ENCODE results near the gene RALY. TPM values are rescaled to one million over a fixed set of nuclear protein-coding genes. Genes with fewer than 3 reads are reported as not detected.

RALY gene
- total and polyA plus RNA-seq, 10 of the 15 experiments (the other 5 are each of a cell fraction or from before 2014, with no cell fraction given), result 1.2 to 246 (median 137) TPM

DNA sequence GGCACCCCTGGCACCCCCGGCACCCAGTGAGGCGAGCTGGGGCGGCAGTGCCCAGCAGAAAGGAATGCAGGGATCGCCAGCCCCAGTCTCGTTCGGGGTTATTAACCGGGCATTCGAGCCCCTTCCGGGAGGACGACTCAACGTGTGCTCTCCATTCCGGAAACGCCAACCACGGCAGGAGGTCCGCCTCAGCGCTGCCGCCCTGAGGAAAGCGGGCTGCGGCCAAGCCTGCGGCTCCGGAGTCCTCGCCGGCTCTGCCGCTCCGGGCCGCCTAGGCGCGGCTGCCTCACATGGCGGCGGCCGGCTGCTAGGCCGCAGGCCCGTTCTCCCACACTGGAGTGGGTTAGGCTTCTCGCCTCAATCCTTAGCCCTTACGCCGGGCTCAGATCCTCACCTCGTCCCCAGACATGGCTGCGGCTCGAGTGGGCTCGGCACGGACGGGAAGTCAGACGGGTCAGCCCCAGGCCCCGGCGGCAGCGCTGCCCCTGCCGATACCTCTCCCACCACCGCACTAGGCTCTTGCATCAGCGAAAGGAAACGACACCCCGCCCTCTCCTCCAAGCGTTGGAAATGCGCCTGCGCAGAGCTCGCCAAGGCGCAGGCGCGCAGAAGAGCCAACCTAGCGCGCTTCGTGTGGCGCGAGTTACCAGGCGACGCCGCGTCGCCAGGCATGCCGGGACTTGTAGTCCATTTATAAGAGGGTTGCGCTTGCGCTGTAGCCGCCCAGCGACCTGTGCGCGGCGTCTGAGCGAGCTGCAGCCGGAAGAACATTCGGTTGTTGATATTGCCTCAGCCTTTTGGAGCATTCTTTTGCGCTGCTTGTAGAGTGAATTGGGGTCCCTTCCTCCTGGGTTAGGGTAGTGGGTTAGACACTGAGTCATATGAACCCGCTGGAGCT, 118.2 kb downstream of the RALY start, which contains the start of gene EIF2S2 (continued):
- TF ChIP-seq, protein P1, sequence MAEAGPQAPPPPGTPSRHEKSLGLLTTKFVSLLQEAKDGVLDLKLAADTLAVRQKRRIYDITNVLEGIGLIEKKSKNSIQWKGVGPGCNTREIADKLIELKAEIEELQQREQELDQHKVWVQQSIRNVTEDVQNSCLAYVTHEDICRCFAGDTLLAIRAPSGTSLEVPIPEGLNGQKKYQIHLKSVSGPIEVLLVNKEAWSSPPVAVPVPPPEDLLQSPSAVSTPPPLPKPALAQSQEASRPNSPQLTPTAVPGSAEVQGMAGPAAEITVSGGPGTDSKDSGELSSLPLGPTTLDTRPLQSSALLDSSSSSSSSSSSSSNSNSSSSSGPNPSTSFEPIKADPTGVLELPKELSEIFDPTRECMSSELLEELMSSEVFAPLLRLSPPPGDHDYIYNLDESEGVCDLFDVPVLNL (IDR thresholded peaks at IDR 0.05; ENCODE audit: low read depth, low read length), result peak; percentile 74
- TF ChIP-seq, protein P2, sequence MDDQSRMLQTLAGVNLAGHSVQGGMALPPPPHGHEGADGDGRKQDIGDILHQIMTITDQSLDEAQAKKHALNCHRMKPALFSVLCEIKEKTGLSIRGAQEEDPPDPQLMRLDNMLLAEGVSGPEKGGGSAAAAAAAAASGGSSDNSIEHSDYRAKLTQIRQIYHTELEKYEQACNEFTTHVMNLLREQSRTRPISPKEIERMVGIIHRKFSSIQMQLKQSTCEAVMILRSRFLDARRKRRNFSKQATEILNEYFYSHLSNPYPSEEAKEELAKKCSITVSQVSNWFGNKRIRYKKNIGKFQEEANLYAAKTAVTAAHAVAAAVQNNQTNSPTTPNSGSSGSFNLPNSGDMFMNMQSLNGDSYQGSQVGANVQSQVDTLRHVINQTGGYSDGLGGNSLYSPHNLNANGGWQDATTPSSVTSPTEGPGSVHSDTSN (IDR thresholded peaks at IDR 0.05; ENCODE audit: insufficient replicate concordance, low read depth, low read length), result no peak
- peak; percentile 77 for TF ChIP-seq KLF5 (IDR thresholded peaks at IDR 0.05; ENCODE audit: partially characterized antibody)
- TF ChIP-seq SMAD5 (IDR thresholded peaks at IDR 0.05; ENCODE audit: low read depth), result peak; percentile 84
- no peak for TF ChIP-seq TCF3 (IDR thresholded peaks at IDR 0.05; ENCODE audit: borderline replicate concordance, insufficient read depth, low read depth, low read length)
- no peak for TF ChIP-seq EP300 (IDR thresholded peaks at IDR 0.05; ENCODE audit: borderline replicate concordance in 1 of 2, control insufficient read depth in 1 of 2, low read depth in 2 of 2, low read length in 2 of 2)
- no peak for TF ChIP-seq KAT2A (conservative IDR thresholded peaks at IDR 0.05; ENCODE audit: control insufficient read depth, low read depth, low read length)
- TF ChIP-seq MXI1 (IDR thresholded peaks at IDR 0.05; ENCODE audit: low read depth, low read length), result peak; percentile 97
- TF ChIP-seq ZZZ3 (IDR thresholded peaks at IDR 0.05; ENCODE audit: control insufficient read depth, insufficient read length, low read depth), result no peak
- TF ChIP-seq BMI1 (IDR thresholded peaks at IDR 0.05; ENCODE audit: borderline replicate concordance), result peak; percentile 86
- no peak for TF ChIP-seq RAD51 (IDR thresholded peaks at IDR 0.05)
- peak; percentile 100 for TF ChIP-seq HCFC1 (IDR thresholded peaks at IDR 0.05; ENCODE audit: low read length)
- peak; percentile 90 for TF ChIP-seq NRF1 (conservative IDR thresholded peaks at IDR 0.05; ENCODE audit: low read depth, low read length)
- peak in 1 of 2 experiments; percentile 17; a peak in 1 of 4 replicates for TF ChIP-seq ETV6 (conservative IDR thresholded peaks at IDR 0.05 in 1 of 2, IDR thresholded peaks at IDR 0.05 in 1 of 2; ENCODE audit: borderline replicate concordance in 1 of 2, low read depth in 1 of 2)
- TF ChIP-seq NFXL1 (IDR thresholded peaks at IDR 0.05; ENCODE audit: borderline replicate concordance), result no peak
- TF ChIP-seq TBL1XR1 (IDR thresholded peaks at IDR 0.05; ENCODE audit: low read depth, low read length), result peak; percentile 40; the same call in 1 of the 2 replicates
- no peak for TF ChIP-seq KDM1A (IDR thresholded peaks at IDR 0.05; ENCODE audit: borderline replicate concordance)
- TF ChIP-seq FOXK2 (IDR thresholded peaks at IDR 0.05), result peak; percentile 87
- TF ChIP-seq, protein P3, sequence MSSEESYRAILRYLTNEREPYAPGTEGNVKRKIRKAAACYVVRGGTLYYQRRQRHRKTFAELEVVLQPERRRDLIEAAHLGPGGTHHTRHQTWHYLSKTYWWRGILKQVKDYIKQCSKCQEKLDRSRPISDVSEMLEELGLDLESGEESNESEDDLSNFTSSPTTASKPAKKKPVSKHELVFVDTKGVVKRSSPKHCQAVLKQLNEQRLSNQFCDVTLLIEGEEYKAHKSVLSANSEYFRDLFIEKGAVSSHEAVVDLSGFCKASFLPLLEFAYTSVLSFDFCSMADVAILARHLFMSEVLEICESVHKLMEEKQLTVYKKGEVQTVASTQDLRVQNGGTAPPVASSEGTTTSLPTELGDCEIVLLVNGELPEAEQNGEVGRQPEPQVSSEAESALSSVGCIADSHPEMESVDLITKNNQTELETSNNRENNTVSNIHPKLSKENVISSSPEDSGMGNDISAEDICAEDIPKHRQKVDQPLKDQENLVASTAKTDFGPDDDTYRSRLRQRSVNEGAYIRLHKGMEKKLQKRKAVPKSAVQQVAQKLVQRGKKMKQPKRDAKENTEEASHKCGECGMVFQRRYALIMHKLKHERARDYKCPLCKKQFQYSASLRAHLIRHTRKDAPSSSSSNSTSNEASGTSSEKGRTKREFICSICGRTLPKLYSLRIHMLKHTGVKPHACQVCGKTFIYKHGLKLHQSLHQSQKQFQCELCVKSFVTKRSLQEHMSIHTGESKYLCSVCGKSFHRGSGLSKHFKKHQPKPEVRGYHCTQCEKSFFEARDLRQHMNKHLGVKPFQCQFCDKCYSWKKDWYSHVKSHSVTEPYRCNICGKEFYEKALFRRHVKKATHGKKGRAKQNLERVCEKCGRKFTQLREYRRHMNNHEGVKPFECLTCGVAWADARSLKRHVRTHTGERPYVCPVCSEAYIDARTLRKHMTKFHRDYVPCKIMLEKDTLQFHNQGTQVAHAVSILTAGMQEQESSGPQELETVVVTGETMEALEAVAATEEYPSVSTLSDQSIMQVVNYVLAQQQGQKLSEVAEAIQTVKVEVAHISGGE (CRISPR knock-in tag; IDR thresholded peaks at IDR 0.05), result no peak
- no peak for TF ChIP-seq NFYA (IDR thresholded peaks at IDR 0.05; ENCODE audit: borderline replicate concordance, low read depth, low read length)
- peak; percentile 87 for TF ChIP-seq TAF1 (IDR thresholded peaks at IDR 0.05; ENCODE audit: borderline replicate concordance, low read depth, low read length)
- peak in 1 of 2 experiments; percentile 60; a peak in 2 of 4 replicates for TF ChIP-seq BHLHE40 (IDR thresholded peaks at IDR 0.05; ENCODE audit: borderline replicate concordance in 1 of 2, low read depth in 2 of 2, low read length in 1 of 2)
- peak; percentile 95 for TF ChIP-seq POLR2AphosphoS5 (IDR thresholded peaks at IDR 0.05; ENCODE audit: low read length)
- no peak for TF ChIP-seq NR2C2 (IDR thresholded peaks at IDR 0.05; ENCODE audit: borderline replicate concordance, control insufficient read depth, insufficient read length, low read depth)

Data from GM12878 (cell line).